NCI-H526 (cell line): ENCODE data around the gene AURKAIP1.
A peak's percentile ranks its signal among the peaks of the same experiment; 100 is the strongest.

Experiments
- DNase-seq, 2 experiments: peaks; one replicate each; lab custom pipeline; 2025; lab: John Stamatoyannopoulos, UW

AURKAIP1 gene

DNA sequence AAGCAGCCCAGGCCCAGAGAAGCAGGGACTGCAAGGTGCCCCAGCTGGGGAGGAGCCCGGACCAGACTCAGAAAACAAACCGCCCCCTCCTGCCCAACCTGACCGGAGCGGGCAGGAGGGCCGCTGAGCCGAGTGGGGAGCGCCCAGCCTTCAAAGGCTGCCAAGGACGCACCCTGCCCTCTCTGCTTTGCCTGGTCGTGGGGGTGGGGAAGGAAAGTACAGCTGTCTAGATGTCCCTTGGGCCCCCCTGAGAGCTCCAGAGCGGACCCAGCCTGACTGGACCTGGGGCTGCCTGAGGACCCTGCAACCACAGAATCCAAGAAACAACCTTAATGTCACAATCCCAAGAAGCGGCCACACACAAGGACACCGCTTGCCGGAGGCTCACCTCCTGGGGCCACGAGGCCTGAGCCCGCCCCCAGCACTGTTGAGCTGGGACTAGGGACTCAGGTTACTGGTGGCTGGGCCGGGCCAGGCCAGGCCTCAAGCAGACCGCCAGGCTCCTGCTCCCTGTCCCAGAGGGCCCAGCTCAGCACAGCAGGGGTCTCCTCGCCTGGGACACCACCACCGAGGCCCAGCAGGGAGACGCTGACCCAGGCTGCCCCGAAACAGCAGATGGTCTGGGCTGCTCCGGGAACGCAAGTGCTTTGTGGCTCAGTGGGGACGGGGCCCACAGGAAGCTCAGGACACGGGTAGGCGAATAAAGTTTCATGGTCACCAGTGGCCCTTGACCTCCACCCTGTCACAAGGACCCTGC, 27.2 kb downstream of the AURKAIP1 start:
- DNase-seq = peak in 1 of 2 experiments; percentile 71

DNA sequence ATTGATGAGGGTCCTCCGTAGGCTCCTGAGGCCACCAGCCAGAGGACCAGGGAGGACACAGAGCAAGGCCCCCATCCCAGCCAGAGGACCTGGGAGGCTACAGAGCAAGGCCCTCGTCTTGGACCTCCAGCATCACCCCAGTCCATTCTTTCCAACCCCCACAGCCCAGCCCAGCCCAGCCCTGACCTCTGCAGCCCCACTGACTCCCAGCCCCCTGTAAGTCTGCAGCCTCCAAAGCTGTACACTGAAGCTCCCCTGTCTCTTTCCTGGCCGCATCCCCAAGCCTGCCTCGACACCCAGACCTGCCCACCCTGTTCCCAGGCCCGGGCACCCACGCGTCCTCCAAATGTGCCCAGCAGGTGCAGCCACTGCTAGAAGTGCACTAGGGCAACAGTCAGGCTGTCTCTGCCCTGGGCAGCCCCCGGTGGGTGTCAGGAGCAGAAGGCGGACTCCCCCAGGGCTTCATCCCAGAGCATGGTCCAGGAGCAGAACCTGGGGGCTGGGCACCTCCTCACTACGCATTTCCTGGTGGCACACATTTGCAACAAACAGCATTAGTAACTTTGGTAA, 27.9 kb downstream of the AURKAIP1 start:
- no peak for DNase-seq

DNA sequence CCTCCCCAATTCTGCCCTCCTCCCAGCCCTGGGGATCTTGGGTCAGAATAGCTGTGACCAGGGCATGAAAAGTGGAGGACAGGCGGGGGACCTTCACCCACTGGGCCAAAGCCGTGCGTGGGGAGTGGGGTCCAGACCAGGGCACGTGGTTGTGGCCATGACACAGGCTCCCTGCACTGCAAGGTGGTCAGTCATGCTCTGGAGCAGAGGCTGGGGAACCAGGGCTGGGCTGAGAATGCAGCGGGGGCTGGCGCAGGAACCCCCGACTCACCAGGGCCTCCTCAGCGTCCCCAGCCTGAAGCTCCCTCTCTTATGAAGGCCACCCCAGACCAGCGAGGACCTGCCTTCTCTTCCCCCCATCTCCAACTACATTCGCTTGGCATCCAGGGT, 28.5 kb downstream of the AURKAIP1 start:
- DNase-seq = no peak

DNA sequence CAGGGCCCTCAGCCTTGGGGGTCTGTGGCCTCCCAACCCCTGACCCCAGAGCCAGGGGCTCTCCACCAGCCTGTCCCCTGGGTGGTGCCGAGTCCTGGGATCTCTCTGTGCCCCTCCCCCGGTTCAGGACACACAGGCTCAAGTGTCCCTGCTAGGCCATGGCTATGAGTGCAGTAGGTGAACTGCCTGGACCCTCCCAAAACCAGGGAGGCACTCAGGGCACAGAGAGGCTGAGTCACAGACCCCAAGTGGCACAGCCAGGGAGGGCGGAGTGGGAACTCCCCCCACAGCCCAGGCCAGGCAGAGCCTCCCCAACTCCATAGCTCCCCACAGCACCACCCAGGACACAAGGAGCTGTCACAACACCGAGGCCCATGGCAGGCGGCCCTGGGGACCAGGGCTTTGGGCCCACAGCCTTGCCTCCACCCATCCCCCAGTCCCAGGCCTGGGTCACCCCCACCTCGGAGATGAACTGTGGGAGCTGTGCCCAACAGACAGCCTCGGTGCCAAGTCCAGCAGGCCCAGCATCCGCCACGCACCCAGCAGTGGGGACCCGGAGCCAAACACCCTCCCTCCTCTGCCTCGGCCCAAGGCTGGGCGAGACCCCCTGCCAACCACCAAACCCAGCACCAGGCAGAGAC, 29.0 kb downstream of the AURKAIP1 start:
- no peak for DNase-seq

DNA sequence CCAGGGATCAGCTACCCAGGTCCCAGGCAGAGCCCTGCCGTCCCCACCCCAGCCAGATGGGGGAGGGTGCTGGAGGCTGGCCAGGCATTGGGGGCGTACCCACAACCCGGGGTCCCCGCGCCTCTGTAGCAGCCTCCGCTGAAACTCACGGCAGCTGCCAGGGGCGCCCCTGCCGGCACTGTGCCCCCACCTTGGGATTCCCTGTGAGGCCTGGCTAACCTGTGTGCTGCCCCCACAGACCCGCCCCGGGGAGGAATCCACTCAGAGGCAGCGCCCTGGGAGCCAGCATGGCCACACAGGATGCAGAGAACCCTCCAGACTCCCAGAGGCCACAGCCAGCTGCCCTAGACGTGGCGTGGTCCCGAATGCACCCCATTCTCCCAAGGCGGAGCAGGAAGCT, 29.6 kb downstream of the AURKAIP1 start:
- DNase-seq = no peak

DNA sequence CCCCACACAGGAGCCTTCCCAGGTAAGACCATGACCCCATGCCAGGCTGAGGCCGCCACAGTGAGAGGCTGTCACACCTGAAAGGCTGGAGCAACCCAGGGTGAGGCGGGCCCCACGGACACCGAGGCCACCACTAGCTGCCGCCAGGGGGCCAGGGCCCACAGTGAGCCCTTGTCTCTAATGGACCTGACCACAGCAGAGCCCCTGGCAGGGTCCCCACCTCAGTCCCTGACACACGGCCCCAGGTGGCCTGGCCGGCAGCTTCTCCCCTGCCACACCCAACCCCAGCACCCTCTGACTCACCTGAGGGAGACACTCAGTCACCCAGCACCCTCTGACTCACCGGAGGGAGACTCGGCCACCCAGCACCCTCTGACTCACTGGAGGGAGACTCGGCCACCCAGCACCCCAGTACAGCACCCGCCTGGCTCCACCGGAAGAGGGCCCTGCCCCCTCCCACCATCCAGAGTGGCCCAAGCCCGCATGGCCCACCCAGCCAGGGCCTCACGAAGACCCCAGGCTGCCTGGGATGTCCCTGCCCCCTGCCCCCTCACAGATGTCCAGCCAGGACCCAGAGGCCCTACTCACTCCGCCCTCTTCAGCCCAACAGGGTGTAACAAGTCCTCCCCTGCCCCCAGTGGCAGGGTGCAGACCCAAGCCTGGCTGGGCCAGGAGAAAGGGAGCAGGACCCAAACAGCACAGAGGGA, 30.2 kb downstream of the AURKAIP1 start:
- DNase-seq = peak in 1 of 2 experiments; percentile 46

DNA sequence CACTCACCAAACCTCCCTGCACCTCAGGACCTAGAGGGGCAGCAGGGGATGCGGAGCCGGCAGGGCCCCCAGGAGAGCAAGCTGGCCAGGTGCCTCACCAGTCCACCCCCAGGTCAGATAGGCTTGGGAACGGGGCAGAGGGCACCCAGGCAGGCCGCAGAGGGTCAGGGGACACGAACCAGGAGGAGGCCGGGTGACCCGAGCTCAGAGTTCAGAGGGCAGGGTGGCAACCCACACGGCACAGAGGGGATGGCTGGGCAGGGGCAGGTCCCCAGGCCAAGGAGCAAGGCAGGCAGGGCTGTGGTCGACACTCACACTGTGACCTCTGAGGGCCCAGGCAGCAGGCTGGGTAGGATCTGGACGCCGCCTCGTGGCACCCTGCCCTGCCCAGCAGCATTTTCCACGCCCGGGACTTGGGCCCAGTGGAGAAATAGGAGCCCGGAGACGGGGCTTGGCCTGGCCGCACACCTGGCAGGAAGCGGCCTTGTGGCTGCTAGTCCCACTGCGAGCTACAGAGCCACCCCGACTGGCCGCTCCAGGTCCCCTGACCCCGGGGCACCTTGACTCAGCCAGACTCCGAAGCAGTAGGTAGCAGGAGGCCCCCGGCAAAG, 31.1 kb downstream of the AURKAIP1 start:
- no peak for DNase-seq

DNA sequence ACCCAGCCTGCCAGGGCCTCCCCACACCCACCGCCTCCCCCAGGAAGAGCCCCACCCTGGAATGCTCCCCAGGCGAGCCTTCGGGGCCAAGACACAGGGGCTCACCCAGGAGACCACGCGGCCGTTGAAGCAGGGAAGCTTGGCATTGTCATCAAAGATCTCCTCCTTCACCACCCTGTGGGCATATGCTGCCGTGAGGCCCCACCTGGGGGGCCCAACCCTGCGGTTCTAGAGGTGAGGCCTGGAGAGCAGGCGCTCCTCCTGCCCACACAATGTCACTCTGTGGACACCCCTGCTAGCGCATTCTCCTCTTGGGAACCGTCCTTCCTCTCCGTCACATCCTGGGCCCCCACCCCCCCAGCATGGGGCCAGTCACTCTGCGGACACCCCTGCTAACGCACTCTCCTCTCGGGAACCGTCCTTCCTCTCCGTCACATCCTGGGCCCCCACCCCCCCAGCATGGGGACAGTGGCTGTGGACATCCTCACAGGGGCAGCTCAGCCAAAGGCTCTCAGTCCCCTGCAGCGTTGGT, 32.4 kb downstream of the AURKAIP1 start:
- no peak for DNase-seq

DNA sequence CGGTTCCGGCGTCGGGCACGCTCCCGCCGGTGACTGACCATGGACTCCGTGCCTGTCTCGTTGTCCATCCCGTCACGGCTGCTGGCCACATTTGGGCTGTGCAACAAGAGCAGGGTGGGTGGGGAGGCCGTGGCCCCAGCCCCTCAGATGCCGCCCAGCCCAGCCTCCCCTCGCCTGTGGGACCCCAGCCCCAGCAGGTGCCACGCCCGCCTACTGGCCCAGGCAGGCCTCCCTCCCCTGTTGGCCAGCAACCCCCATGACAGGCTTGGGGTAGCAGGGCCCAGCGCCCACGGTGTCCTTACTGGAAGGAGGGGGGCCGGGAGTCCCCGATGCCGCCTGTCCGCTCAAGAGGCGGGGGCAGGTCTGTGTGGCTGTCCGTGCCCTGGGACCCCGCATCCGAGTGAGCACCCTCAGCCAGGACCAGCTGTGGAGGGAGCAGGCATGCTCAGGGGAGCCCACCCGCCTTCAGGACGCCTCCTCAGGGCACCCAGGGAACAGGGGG, 32.9 kb downstream of the AURKAIP1 start:
- DNase-seq = no peak

DNA sequence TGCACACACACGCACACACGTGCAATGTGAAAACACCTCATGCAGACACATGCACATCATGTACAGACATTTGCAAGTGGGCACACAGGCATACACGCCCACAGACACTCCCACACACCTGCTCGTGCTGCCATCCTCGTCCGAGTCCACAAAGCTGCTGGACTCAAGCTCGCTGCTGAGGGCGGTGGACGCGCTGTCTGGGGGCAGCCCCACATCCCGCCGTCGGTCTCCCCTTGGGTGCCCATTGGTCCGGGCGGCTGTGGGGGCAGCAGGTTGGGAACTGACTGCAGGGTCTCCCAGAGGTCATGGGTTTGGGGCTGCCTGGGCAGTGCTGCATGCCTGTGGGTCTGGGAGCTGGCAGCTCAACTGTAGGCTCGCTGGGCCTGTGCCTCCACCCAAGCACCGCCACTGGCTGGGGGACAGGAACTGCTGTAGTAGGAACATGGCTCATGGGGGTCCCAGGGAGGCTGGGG, 33.4 kb downstream of the AURKAIP1 start:
- no peak for DNase-seq

DNA sequence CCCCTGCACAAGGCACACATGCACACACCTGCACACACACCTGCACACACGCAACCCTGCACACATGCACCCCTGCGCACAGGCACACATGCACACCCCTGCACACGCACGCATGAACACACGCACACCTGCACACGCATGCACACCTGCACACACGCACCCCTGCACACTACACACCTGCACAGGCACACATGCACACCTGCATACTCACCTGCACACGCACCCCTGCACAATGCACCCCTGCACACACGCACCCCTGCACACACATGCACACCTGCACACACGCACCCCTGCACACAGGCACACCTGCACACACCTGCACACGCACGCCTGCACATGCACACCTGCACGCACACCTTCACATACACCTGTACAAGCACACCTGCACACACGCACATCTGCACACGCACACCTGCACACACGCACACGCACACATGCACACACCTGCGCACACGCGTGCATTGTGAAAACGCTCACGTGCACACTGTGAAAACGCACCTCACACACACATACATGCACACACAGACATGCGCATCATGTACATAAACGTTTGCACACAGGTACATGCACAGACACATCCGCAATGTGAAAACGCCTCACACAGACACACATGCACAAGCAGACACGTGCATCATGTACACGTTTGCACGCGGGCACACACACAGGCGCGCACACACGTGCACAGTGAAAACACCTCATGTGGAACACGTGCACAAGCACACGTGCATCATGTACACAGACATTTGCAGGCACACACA, 34.0 kb downstream of the AURKAIP1 start:
- no peak for DNase-seq

DNA sequence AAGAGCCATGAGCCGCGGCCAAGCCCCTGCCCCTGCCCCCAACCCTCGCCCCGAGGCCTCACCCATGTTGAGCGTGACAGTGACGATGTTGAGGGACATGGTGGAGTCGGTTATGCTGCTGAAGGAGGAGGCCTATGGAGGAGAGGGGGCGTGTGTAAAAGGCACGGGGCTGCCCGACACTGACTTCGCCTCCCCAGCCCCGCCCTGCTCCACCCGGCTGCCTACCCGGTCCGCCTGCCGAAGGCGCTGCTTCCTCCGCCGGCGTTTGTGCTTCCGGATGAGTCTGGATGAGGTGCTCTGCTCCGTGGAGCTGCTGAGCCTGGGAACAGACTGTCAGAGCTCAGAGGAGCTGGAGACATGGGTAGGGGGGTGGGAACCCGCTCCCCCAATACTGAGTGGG, 34.8 kb downstream of the AURKAIP1 start:
- DNase-seq = no peak

DNA sequence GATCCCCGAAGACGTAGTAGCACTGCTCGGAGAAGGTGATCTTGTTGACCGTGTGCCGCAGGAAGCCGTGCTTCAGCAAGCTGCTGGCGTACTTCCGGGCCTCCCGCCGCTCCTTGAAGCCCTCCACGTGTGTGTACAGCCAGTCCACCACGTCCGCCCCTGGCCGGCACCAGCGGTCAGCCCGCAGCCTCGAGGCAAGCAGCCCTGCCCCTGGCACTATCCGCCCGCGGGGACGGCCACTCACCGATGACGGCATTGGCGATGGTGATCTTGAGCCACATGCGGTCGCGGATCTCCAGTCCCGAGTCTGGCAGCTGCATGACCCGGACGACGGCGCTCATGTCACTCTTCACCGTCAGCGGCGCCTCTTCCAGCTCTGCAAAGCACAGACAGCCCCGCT, 36.7 kb downstream of the AURKAIP1 start:
- DNase-seq = no peak

DNA sequence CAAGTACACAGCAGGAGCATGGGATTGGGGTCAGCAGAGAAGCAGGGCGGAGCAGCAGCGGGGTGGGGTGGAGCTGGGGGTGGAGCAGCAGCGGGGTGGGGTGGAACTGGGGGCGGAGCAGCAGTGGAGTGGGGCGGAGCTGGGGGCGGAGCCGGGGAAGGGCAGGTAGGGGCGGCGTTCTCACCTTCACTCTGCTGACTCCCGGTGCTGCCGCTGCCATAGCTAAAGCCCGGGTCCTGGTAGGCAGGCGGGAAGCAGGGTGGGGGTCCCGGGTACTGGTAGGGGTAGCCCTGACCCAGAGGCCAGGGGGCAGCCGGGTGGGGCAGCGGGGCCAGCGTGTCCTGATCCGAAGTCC, 37.2 kb downstream of the AURKAIP1 start:
- peak in 1 of 2 experiments; percentile 59 for DNase-seq

DNA sequence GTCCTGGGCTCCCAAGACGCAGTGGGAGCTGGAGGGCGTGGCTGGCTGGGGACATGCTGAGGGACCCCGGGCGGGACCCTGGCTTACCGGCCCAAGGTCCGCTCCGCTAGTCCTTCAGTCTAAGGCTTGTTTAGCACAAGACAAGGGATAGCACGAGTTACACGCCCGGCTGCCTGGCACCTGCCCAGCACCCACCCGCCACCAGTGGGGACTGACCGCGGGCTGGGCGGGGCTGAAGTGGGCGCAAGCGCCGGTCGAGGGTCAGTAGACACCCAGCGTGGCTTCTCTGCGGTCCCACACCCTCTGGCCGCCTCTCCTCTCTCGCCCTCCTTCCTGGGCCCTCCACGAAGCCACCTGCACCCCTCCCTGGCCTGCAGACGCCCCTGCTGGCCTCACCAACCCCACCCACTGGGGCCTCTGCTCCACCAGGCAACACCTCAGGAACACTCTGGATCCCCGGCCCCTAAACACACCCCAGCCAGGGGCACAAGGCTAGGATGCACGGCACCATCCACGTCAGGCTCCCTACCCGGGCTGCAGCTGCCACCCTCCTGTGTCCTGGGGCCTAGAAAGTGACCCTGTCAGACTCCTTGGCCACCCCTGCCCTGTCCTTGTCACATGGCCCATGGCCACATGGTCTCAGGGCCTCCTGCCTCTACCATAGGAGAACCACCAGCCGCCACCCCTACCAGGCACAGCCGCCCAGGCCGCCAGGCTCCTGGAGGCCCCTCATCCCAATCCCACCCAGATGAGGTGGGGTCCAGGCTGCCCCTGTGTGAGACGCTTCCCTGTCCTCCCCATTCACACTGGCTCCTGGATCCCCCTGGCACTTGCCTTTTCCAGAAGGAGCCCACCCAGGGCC, 37.8 kb downstream of the AURKAIP1 start:
- DNase-seq = no peak

DNA sequence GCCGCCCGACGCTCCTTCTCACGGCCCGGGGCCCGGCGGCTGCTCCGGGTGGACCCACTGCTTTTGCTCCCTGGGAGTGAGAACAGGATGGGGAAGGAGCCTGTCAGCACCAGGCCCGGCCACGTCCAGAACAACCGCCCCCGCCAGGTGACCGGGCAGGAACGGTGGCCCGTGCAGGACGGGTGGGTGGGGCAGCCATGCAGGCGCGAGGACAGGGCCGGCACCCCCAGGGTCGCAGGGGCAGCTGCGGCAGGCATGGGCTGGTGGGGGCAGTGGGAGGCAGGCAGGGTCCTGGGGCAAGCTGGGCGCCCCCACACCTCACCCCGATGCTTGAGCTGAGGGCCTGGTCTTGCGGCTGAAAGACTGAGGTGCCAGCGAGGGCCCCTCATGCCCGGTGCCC, 38.6 kb downstream of the AURKAIP1 start:
- no peak for DNase-seq

DNA sequence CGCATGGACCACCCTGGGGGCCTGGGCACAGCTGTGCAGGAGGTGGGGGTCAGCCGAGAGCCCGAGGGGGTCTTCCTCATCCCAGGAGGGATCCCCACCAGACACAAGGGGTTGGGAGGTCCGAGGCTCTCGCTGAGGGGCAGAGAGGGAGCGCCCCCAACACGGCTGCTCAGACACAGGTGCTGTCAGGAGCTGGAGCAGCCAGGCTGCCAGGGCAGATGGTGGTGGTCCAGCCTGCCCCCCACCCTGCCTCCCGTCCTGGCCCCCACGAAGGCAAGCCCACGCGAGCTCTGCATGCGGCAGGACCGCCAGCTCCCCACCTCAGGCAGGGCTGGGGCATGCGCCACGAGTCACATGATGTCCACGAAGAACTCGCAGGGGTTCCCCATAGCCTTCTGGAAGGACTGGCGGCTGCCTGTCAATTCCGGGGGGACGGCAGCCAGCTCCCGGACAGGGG, 39.2 kb downstream of the AURKAIP1 start:
- no peak for DNase-seq

DNA sequence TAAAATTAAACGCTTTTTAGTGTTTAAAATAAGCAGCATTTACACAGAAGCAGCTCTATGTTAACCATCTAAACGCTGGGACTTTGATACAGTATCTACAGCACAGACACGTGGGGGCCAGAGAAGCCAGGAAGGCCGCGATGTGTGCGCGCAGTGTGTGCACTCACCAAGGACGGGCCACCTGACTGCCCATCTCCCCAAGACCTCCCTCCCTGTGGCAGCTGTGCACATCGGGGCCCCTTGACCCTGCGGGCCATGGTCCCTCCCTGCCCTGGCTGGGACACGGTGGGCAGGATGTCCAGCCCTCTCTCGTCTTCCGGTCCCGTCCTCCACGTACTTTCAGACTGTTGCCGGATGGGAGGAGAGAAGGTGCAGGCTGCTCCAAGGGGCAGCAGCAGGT, 39.7 kb downstream of the AURKAIP1 start:
- DNase-seq = no peak

DNA sequence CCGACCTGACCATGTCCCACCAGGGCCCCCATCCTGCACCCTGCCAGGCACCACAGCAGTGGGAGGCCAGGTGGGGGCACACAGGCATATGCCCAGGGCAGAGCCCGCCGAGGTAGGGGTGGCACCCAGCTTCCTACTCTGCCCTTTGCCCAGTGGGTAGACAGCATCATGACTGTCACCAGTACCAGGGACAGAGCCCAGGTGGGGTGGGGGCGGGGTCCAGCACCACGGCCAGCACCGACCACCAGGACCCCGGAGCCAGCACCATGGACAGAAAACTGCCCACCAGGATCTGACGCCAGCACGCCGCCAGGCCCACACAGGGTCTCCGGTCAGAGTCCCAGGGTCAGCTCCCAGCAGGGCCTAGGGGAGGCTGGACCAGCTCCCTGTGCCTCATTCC, 40.2 kb downstream of the AURKAIP1 start:
- no peak for DNase-seq
